Fibroblast of lung (primary cell): Measurements from ENCODE around the gene ATP6V0E2.

Experiments used
- CTCF ChIP-seq, 2 donors: IDR thresholded peaks in 1 of 2; conservative IDR thresholded peaks in 1 of 2; 1 replicate in 1 of 2; 2 replicates in 1 of 2; pipeline ENCODE4 v1.5.1; 2011 to 2012; ENCODE audit warnings: low read length in 2 of 2, control low read depth in 1 of 2, inconsistent platforms in 1 of 2, low read depth in 1 of 2, mild to moderate bottlenecking in 1 of 2
- EZH2 ChIP-seq: IDR thresholded peaks from 2 replicates; pipeline ENCODE4 v1.5.1; 2012; ENCODE audit warnings: low read length, control low read depth, mild to moderate bottlenecking; ENCODE audit errors: missing control alignments

DNA sequence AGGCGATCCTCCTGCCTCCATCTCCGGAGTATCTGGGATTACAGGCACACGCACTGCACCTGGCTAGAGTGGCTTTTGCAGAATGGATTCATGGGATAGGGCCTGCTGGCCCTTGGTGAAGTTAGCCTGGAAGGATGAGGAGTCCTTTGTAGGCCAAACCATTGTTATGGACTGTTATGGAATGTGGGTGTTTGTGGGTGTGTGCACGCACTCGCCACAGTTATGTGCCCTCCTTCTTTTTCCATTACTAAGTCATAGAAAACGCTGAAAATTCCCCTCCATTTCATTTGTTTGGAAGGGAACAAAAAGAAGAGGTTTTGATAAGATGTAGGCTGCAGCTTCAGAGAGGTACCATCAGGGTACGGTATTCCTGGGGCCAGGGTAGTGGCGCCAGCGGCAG lies 20.6 kb upstream of the ATP6V0E2 start:
- no peak for TF ChIP-seq CTCF (conservative IDR thresholded peaks at IDR 0.05 in 1 of 2, IDR thresholded peaks at IDR 0.05 in 1 of 2; ENCODE audit: low read depth in 1 of 2, low read length in 2 of 2)
- TF ChIP-seq EZH2: no peak
